ENCODE results near the gene GPR152. TPM values are rescaled to one million over a fixed set of nuclear protein-coding genes. Genes with fewer than 3 reads are reported as not detected.

GPR152 gene
- total RNA-seq, 4 donors from 2014 or later, result not detected

DNA sequence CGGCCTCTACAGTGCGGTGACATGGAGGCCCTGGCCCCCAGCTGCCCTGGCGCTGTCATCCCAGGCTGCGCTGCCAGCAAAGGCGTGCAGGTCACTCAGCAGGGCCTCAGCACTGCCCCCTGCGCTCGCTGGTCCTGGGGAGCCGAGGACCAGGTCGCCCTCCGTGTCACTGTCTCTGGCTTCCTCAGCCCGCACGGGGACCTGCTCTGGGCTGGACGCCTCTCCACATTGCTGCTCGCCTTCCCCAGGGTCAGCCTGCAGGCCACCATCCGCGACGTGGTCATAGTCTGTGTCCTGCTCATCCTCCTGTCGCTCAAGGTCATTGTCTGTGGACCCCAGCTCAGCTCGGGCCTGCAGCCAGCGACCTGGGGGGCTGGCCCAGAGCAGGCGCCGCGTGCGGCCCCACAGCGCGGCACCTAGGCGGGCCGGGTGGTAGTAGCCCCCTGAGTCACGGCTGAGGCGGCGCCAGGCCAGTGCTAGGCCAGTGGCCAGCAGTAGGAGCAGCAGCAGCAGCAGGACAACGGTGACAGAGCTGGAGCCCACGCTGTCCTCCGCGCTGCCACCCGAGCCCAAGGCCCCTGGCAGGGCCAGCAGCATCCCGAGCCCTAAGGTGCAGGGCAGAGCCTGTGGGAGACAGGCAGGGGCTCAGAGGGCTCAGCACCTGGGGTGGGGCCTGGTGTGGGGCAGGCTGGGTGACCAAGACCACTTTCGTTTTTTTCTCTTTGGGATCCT lies 16.6 kb downstream of the GPR152 start:
- intact Hi-C loops (cut with DNase I; ENCODE audit: low total_unique reads), result no loop called here
- WGBS, 2 donors, result 88 to 93% methylated on average over 21 to 38 of the region's 38 CpGs
- TF ChIP-seq POLR2A (IDR thresholded peaks at IDR 0.05), result no peak
- TF ChIP-seq, protein P1, sequence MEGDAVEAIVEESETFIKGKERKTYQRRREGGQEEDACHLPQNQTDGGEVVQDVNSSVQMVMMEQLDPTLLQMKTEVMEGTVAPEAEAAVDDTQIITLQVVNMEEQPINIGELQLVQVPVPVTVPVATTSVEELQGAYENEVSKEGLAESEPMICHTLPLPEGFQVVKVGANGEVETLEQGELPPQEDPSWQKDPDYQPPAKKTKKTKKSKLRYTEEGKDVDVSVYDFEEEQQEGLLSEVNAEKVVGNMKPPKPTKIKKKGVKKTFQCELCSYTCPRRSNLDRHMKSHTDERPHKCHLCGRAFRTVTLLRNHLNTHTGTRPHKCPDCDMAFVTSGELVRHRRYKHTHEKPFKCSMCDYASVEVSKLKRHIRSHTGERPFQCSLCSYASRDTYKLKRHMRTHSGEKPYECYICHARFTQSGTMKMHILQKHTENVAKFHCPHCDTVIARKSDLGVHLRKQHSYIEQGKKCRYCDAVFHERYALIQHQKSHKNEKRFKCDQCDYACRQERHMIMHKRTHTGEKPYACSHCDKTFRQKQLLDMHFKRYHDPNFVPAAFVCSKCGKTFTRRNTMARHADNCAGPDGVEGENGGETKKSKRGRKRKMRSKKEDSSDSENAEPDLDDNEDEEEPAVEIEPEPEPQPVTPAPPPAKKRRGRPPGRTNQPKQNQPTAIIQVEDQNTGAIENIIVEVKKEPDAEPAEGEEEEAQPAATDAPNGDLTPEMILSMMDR (IDR thresholded peaks at IDR 0.05), result no peak
- no peak for DNase-seq (ENCODE audit: low spot score in 2 of 2)
- no peak overlapping the region for H3K4me3 ChIP-seq (ENCODE audit: low read depth, poor library complexity, severe bottlenecking)

DNA sequence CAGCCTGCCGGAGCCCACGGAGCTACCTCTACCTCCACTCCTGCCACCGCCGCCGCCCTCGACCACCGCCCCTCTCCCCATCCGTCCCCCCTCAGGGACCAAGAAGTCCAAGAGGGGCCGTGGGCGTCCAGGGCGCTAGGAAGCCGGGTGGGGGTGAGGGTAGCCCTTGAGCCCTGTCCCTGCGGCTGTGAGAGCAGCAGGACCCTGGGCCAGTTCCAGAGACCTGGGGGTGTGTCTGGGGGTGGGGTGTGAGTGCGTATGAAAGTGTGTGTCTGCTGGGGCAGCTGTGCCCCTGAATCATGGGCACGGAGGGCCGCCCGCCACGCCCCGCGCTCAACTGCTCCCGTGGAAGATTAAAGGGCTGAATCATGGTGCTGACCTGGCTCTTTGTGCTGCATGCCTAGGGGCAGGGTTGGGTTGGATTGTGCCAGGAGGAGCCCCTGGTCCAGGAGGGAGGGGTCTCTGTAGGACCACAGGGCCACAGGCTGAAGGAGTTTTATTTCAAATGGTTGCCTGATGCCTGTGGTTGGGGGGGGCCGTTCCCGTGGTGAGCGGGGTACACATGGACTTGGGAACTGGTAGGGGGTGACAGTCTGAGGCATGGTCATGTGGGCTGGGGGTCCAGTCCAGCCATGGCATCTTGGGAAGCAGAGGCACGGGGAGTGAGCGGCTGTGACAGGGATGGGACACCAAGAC lies 17.4 kb downstream of the GPR152 start:
- DNase-seq (ENCODE audit: low spot score in 2 of 2), result no peak
- no peak overlapping the region for H3K4me3 ChIP-seq (ENCODE audit: low read depth, poor library complexity, severe bottlenecking)
- TF ChIP-seq POLR2A (IDR thresholded peaks at IDR 0.05), result no peak
- TF ChIP-seq, protein P1 (IDR thresholded peaks at IDR 0.05), result no peak
- intact Hi-C loops (cut with DNase I; ENCODE audit: low total_unique reads), result no loop called here
- 70 to 82% methylated on average over 26 of the region's 26 CpGs for WGBS, 2 donors

DNA sequence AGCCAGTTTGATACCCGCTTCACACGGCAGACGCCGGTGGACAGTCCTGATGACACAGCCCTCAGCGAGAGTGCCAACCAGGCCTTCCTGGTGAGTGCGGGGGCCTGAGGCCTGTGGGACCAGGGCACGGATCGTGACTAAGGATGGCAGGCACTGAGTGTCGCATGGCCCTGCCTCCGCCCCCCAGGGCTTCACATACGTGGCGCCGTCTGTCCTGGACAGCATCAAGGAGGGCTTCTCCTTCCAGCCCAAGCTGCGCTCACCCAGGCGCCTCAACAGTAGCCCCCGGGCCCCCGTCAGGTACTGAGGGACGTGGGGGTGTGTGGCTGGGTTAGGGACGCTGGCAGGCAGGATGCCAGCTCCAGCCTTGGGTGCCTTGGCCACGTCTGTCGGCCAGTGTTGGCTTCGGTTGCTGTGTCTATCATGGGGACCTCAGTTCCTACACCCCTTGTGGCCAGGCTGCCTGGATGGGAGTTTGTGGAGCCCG lies 18.1 kb downstream of the GPR152 start:
- TF ChIP-seq, protein P1 (IDR thresholded peaks at IDR 0.05), result no peak
- TF ChIP-seq POLR2A (IDR thresholded peaks at IDR 0.05), result no peak
- H3K4me3 ChIP-seq (ENCODE audit: low read depth, poor library complexity, severe bottlenecking), result no peak overlapping the region
- intact Hi-C loops (cut with DNase I; ENCODE audit: low total_unique reads), result no loop called here
- no peak for DNase-seq (ENCODE audit: low spot score in 2 of 2)
- 70 to 90% methylated on average over 18 to 23 of the region's 23 CpGs for WGBS, 2 donors

DNA sequence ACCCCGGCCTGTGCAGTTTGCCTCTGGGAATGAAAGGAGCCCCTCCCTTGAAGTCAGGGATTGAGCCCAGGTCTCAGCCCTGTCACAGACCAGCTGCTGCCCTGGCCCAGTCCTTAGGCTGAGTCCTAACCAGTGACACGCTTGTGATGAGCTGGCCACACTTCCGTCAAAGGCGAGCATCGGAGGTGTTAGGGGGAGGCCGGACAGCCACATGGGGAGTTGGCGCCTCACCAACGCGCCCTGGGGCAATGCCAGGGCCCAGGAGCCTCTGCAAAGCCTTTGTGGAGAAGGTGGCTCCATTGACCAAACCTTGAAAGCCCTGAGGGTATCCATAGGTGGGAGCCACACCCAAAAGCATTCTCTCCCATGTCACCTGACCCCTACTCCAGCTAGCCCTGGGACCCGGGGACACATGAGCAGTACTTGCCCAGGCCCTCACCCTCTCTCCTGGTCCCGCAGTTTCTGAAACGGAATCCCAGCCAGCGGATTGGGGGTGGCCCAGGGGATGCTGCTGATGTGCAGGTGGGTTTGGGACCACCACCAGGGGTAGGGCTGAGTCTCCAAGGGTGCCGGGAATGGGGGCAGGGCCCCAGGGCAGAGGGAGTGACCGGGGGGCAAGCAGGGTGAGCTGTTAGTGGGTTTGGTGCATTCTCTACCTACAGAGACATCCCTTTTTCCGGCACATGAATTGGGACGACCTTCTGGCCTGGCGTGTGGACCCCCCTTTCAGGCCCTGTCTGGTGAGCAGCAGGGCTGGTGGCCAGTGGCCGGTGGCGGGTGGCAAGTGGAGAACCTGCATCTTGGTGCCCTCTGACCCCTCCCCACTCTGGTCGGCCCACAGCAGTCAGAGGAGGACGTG lies 18.8 kb downstream of the GPR152 start:
- DNase-seq (ENCODE audit: low spot score in 2 of 2), result no peak
- 79 to 90% methylated on average over 22 of the region's 22 CpGs for WGBS, 2 donors
- no peak for TF ChIP-seq POLR2A (IDR thresholded peaks at IDR 0.05)
- TF ChIP-seq, protein P1 (IDR thresholded peaks at IDR 0.05), result no peak
- intact Hi-C loops (cut with DNase I; ENCODE audit: low total_unique reads), result no loop called here
- H3K4me3 ChIP-seq (ENCODE audit: low read depth, poor library complexity, severe bottlenecking), result no peak overlapping the region

DNA sequence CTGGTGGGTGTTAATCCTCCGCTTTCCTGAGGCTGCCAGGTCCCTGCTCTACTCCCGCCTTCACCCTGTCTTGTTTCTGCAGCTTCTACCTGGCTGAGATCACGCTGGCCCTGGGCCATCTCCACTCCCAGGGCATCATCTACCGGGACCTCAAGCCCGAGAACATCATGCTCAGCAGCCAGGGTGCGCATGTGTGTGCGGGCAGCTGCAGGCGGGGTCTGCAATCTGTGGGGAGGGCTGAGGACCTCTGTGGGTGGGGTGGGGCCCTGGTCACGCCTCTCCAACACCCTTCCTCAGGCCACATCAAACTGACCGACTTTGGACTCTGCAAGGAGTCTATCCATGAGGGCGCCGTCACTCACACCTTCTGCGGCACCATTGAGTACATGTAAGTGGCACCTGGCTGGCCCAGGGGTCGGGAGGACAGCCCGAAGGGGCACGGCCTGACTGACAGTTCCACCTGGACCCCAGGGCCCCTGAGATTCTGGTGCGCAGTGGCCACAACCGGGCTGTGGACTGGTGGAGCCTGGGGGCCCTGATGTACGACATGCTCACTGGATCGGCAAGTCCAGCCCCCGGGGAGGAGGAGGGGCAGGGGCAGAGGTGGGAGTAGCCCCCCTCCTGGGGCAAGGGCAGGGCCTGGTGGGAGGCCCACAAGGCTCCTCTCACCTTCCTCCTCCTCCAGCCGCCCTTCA lies 19.7 kb downstream of the GPR152 start:
- H3K4me3 ChIP-seq (ENCODE audit: low read depth, poor library complexity, severe bottlenecking), result no peak overlapping the region
- TF ChIP-seq, protein P1 (IDR thresholded peaks at IDR 0.05), result no peak
- TF ChIP-seq POLR2A (IDR thresholded peaks at IDR 0.05), result no peak
- intact Hi-C loops (cut with DNase I; ENCODE audit: low total_unique reads), result no loop called here
- DNase-seq (ENCODE audit: low spot score in 2 of 2), result no peak
- whole genome bisulfite sequencing, 2 donors, result 87 to 89% methylated on average over 16 of the region's 22 CpGs
